Activated CD8-positive, alpha-beta memory T cell treated with anti-CD3 and anti-CD28 coated beads for 48 hours (primary cell): Measurements from ENCODE around the gene PTPRN2.
"Not testable (repeated sequence)": the region's sequence is repeated elsewhere in the genome, so short reads cannot be mapped to it uniquely, and the experiment has no call there.

Source experiments
- DNase-seq, 3 experiments: peaks; one replicate each; pipeline ENCODE4 v3.0.0-alpha.2; 2020; ENCODE audit warnings: low read depth in 2 of 3, low spot score in 2 of 3

Gene PTPRN2

DNA sequence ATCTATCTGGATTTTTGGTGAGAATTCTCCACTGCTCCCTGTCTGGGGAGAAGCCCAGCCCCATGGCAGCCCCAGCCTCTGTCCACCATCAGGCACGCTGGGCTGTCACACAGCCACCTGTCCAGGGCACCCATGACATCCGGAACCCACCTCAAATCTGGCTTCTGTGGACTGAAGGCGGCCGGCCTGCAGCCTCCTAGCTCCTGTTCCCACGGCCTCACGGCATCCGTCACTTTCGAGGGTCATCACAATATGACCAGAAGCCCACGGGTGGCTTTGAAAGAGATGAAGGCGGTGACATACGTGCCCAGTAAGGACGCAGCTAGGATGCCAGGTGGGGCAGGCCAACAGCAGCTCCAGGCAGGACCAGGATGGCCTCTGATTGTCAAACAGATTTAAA is 140.9 kb downstream of the PTPRN2 start:
- DNase-seq: no peak

- no peak for DNase-seq
Observed at GRCh38 chr7:158446281-158446680, 141.3 kb downstream of the PTPRN2 start.

DNA sequence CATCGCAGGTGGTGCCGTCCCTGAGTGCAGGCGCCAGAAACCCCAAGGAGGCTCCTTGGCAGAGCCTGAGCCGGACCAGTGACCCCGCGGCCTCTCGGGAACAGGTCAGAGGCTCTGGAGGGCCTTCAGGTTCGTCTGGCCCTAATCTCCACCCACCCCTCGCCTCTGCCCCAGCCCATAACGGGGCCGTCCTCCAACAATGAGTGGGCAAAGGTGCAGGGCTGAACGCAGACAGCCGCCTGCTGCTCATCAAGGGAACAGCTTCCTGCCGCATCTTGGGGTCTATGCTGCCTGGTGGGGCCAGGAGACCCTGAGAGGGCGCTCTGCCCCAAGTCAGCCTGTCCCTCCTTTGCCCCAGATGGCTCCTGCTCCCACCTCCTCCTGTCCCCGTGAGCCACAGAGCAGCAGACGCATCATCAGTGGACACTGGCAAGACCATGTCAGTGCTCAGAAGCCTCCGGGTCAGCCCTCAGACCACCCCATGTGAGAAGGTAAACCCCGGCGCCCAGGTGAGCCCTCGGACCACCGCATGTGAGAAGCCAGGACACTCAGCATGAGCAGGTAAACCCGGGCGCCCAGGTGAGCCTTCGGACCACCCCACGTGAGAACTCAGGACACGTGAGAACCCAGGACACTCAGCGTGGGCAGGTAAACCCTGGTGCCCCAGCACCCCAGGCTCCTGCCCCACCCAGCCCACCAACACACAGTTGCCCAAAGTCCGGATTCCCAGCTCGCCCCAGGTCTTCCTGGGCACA is 142.0 kb downstream of the PTPRN2 start:
- no peak for DNase-seq

GRCh38 chr7:158444501-158445420 is 142.9 kb downstream of the PTPRN2 start:
- DNase-seq: no peak

DNA sequence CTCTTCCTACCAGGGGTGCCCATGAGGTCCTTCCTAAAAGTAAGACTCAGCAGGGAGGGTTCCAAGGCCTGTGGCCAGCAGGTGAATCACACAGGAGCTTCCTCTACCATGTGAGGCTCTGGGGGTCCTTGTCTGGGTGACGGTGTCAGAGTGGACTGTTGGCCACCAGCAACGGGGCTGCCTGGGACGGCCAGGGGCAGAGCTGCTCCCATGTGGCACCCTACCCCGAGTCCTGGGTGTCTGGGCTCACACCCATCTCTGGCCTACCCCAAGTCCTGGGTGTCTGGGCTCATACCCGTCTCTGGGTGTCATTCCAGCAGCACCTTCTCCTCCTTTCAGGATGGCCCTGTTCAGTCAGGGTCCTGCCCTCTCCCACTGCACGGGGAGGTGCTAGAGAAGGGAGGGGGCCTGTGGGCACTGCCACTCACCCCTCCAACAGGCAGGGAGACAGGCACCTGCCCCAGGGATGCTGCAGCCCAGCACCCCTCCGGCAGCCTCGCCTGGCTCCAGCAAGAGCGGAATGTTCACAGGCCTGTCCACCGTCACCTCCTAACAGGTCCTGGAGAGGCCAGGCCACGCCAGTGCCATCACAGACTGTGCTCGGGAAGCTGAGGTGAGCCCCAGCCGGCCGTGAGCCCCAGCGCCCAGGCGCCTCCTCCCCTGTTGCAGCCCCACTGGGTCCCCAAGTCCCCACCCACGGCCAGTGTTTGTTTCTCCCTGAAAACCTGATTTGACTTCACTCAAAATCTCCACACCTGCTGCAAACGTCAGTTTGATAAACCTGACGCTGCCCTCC is 143.7 kb downstream of the PTPRN2 start:
- no peak for DNase-seq

GRCh38 chr7:158443014-158443687 is 144.5 kb downstream of the PTPRN2 start:
- no peak for DNase-seq

DNA sequence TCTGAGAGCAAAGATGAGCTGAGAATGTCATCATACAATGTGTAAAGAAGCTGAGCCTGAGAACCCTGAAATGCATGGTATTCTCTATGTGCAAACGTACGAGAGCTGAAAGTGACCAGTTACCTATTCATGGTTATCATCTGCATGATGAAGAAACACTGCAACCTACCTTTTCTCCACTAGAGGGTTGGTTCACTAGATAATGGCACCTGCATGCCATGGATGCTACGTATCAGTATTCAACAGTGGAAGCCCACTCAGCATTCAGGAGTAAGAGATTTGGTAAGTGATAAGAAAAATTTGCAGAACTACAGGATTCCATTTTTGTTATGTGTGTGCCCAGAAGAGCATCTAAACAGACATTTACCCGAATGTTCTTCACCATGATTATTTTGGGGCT is 145.4 kb downstream of the PTPRN2 start:
- no peak for DNase-seq

DNA sequence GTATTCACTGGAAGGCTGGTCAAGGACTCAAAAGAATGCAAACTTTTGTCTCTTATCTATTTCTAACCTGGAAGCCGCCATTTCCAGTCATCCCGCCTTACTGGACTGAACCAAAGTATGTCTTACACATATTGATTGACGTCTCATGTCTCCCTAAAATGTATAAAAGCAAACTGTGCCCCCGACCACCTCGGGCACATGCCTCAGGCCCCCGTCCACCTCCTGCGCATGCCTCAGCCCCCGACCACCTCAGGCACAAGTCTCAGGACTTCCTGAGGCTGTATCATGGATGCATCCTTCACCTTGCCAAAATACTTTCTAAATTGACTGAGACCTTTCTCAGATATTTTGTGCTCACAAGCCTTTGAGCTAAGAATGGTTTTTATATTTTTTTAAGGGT is 148.6 kb downstream of the PTPRN2 start:
- DNase-seq: no peak

DNA sequence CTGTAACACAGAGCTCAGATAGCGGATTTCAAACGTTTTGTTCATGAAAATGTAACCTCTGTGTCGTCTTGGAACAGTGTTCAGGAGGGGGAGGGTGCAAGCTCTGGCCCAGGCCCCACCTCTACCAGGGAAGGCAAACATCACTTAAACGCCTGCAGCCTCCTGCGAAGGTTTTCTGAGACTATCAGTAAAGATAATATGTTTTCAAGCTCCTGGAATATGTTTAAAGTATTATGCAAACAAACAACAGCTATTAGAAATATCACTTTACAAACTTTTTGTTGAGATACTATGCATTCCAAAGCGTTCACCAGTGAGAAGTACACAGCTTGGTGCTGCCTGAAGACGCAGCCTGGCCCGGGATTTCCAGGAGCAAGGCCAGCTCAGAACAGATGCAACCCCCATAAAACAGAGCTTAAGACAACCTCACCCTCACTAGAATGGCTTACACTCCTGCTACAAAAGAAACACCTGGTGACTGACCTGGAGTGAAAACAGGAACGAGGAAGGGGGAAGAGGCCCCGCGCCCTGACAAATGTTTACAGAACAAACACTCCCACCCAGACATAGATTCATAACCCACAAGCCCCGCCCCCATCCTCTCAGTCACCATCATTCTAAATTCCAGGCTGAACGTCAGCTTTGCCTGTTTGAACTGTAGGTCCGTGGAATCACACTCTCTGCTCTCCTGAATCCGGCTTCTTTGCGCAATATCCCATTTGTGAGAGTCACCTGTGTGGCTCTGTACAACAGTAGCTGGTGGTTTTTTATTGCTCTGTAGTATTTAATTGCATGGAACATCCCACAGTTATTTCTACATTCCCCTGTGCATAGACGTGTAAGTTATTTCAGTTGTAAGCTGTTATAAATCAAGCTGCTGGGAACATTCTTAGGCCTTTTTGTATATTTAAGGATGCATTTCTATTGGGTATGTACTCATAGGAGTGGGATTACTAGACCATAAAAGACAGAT is 155.0 kb downstream of the PTPRN2 start:
- DNase-seq: no peak

GRCh38 chr7:158431941-158432347 is 155.7 kb downstream of the PTPRN2 start:
- DNase-seq: no peak

DNA sequence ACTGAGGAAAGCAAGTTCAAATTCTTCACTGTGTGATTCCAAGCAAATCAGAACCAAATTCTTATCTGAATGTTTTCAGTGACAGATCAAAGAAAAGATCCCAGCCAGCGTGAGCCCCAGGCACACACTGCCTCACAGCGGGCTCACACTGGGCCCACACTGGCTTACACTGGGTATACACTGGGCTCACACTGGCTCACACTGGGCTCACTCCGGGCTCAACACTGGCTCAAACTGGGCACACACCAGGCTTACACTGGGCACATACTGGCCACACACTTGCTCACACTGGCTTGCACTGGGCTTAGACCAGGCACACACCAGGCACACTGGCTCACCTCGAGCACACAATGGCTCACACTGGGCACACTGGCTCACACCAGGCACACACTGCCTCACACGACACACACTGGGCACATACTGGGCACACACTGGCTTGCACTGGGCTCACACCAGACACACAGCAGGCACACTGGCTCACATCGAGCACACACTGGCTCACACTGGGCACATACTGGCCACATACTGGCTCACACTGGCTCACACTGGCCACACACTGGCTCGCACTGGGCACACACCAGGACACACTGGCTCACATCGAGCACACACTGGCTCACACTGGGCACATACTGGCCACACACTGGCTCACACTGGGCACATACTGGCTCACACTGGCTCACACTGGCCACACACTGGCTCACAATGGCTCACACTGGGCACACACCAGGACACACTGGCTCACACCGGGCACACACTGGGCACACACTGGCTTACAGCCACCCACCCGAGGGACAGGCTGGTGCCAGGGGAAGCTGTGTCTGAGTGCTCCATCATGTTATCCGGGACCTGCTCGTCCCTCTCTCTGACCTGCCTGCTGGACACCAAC is 156.3 kb downstream of the PTPRN2 start:
- no peak for DNase-seq

GRCh38 chr7:158430308-158431034 is 157.2 kb downstream of the PTPRN2 start:
- no peak for DNase-seq

GRCh38 chr7:158428837-158429753 is 158.5 kb downstream of the PTPRN2 start:
- DNase-seq: no peak

GRCh38 chr7:158428131-158428836 is 159.3 kb downstream of the PTPRN2 start:
- no peak for DNase-seq

- DNase-seq: not testable (repeated sequence)
Observed at GRCh38 chr7:158425676-158426075, 161.9 kb downstream of the PTPRN2 start.

- no peak for DNase-seq
Observed at GRCh38 chr7:158424531-158424930, 163.1 kb downstream of the PTPRN2 start.
